ENCODE measurements around the gene SIAE.

SIAE gene, protein sequence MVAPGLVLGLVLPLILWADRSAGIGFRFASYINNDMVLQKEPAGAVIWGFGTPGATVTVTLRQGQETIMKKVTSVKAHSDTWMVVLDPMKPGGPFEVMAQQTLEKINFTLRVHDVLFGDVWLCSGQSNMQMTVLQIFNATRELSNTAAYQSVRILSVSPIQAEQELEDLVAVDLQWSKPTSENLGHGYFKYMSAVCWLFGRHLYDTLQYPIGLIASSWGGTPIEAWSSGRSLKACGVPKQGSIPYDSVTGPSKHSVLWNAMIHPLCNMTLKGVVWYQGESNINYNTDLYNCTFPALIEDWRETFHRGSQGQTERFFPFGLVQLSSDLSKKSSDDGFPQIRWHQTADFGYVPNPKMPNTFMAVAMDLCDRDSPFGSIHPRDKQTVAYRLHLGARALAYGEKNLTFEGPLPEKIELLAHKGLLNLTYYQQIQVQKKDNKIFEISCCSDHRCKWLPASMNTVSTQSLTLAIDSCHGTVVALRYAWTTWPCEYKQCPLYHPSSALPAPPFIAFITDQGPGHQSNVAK

GRCh38 chr11:124673333-124674167, at the start of gene SIAE, which contains the start of gene SPA17:
SIAE (minus strand) TSS chr11:124673739; CDS start chr11:124673708, 31 bp downstream.
SPA17 (plus strand) TSS chr11:124673904; CDS start chr11:124675265, 1,361 bp downstream.
- Mint-ChIP-seq H3K9me3 (no peaks in the 10 kb centered on the region), H3K27ac (peak within 1 kb of the TSS; percentile 98), H3K4me3 (peak within 1 kb of the TSS; percentile 91), H3K4me1 (peaks cover 12% of the 10 kb centered on the region), H3K36me3 (no peaks in the 10 kb centered on the region), H3K27me3 (no peaks in the 10 kb centered on the region)
- peak; percentile 85 for ATAC-seq (ENCODE audit: low read depth)
- peak; percentile 74 to 90 for DNase-seq (ENCODE audit: low spot score in 2 of 2)

GRCh38 chr11:124722176-124722575, 48.6 kb upstream of the SIAE start:
- peaks cover 38% of the 10 kb centered on the region for H3K27me3 Mint-ChIP-seq
- H3K27ac Mint-ChIP-seq, result no peak overlapping the region
- no peaks in the 10 kb centered on the region for H3K9me3 Mint-ChIP-seq
- H3K4me1 Mint-ChIP-seq, result peaks cover 25% of the 10 kb centered on the region
- DNase-seq (ENCODE audit: low spot score in 2 of 2), result no peak
- peaks cover 6% of the 10 kb centered on the region for H3K36me3 Mint-ChIP-seq
- ATAC-seq (ENCODE audit: low read depth), result no peak
- H3K4me3 Mint-ChIP-seq, result no peak overlapping the region

DNA sequence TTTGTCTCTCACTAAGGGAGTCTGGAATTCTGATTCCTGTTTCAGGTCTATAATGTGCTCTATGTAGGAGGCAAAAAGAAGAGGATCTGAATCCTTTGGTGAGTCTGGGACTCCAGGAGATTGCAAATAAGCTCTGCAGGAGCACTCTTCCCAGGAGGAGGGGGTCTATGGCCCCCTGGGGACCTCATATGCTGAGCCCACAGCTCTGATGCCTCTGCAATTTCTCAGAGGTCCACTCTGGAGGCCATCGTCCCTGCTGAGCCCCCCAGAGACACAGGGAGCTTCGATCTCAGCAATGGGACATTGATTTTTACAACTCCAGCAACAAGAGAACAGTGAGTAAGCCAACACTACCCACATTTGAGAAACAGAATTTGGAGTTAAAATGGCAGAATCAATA, 46.0 kb upstream of the SIAE start:
- H3K9me3 Mint-ChIP-seq, result no peaks in the 10 kb centered on the region
- peaks cover 6% of the 10 kb centered on the region for H3K36me3 Mint-ChIP-seq
- H3K27ac Mint-ChIP-seq, result no peak overlapping the region
- H3K27me3 Mint-ChIP-seq, result peaks cover 34% of the 10 kb centered on the region
- DNase-seq (ENCODE audit: low spot score in 2 of 2) (no peak), ATAC-seq (ENCODE audit: low read depth) (no peak)
- H3K4me1 Mint-ChIP-seq, result peaks cover 10% of the 10 kb centered on the region
- H3K4me3 Mint-ChIP-seq, result no peak overlapping the region

GRCh38 chr11:124718801-124719200, 45.3 kb upstream of the SIAE start:
- ATAC-seq (ENCODE audit: low read depth) (no peak), DNase-seq (ENCODE audit: low spot score in 2 of 2) (no peak)
- Mint-ChIP-seq H3K9me3 (no peaks in the 10 kb centered on the region), H3K4me3 (no peak overlapping the region), H3K36me3 (peaks cover 6% of the 10 kb centered on the region), H3K27ac (no peak overlapping the region), H3K27me3 (peaks cover 34% of the 10 kb centered on the region), H3K4me1 (peaks cover 10% of the 10 kb centered on the region)

DNA sequence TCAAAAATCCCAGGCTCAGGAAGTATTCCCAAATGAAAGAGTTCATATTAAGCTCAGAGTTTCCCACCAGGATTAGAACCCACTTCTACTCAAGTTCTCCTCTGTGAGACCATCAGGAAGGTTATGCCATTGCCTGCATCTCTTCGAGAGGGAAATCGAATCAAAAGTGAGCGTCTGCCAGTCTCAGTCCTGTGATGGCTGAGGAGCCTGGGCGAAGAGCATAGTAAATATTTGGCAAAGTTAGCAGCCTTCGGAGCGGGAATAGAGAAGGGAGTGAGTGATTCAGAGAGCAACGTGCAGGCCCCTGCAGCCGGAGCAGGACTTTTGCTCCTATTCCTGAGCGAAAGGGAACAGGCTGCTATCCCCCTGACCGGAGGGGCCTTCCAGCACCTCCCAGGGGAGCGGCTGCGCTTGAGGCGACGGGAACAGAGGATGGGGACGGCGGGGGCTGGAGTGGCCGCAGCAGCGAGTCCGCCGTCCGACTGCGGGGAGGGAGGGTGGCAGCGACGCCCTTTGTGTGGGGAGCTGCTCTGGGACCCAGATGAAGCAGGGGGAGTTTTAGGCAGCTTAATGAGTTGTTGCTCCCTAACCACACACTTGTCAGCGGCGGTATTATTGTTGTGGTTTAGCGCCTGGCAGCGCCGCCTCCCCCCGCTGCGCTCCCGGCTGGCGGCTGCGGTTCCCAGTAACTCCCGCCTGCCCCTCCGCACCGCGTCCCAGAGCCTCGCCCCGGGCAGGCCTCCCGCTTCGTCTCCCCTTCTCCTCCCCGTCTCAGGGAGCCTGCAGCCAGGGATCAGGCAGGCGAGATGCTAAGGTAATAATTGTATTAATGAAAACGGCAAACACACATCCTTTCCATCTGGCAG, 44.5 kb upstream of the SIAE start:
- Mint-ChIP-seq H3K4me3 (peak overlapping the region; percentile 69), H3K27me3 (peaks cover 30% of the 10 kb centered on the region), H3K36me3 (peaks cover 6% of the 10 kb centered on the region), H3K4me1 (peaks cover 10% of the 10 kb centered on the region), H3K9me3 (no peaks in the 10 kb centered on the region), H3K27ac (no peak overlapping the region)
- DNase-seq (ENCODE audit: low spot score in 2 of 2) (no peak), ATAC-seq (ENCODE audit: low read depth) (peak; percentile 53)

DNA sequence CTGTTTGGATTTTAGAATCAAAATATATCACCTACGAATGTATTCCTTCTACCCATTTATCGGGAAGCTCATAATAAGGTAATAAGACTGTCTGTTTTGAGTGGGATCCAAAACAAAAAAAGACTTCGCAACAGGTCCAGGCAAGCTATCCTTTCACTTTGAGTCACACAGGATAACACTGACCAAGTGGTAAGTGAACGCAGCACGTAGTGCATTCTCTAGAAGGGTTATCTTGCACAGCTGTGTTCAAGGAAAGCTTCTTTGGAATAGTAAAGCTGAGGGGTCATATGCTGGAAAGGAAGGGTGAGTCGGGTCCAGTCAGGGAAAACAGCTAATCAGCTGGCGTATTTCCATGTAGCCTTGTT, 43.9 kb upstream of the SIAE start:
- DNase-seq (ENCODE audit: low spot score in 2 of 2) (no peak), ATAC-seq (ENCODE audit: low read depth) (no peak)
- Mint-ChIP-seq H3K4me3 (peak overlapping the region; percentile 69), H3K27ac (no peak overlapping the region), H3K9me3 (no peaks in the 10 kb centered on the region), H3K36me3 (peaks cover 2% of the 10 kb centered on the region), H3K27me3 (peaks cover 24% of the 10 kb centered on the region), H3K4me1 (peaks cover 10% of the 10 kb centered on the region)

DNA sequence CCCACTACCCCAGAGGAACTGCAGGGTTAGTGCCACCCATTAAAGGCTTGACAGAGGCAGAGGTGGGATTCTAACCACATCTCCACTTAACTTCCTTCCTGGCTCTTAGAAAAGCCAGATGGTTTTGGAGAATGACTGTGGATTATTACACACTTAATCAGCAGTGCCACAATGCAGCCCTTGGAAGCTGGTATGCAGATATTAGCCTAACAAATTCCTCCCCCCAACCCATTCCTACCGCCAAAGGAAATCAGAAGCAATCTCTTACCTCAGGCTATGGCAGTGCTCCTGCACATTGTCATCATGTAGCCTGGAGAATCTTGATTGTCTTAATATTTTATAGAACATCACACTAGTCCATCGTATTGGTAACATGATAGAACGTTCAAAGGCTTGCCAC, 43.1 kb upstream of the SIAE start:
- Mint-ChIP-seq H3K4me1 (peaks cover 10% of the 10 kb centered on the region), H3K27me3 (peaks cover 20% of the 10 kb centered on the region), H3K9me3 (no peaks in the 10 kb centered on the region), H3K36me3 (peaks cover 2% of the 10 kb centered on the region), H3K27ac (no peak overlapping the region), H3K4me3 (no peak overlapping the region)
- no peak for DNase-seq (ENCODE audit: low spot score in 2 of 2)
- ATAC-seq (ENCODE audit: low read depth), result no peak

DNA sequence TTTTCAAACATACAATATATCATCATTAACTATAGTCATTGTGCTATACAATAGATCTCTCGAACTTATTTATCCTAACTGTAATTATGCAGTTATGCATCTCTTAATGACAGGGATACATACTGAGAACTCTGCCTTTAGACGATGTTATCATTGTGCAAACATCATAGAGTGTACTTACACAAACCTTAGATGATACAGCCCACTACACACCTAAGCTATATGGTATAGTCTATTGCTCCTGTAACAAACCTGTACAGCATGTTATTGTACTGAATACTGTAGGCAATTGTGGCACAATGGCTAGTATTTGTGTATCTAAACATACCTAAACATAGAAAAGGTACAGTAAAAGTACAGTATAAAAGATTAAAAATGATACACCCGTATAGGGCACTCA, 38.9 kb upstream of the SIAE start:
- no peak overlapping the region for H3K27ac Mint-ChIP-seq
- H3K4me1 Mint-ChIP-seq, result peaks cover under 1% of the 10 kb centered on the region
- H3K9me3 Mint-ChIP-seq, result peaks cover 5% of the 10 kb centered on the region
- peaks cover 8% of the 10 kb centered on the region for H3K27me3 Mint-ChIP-seq
- H3K4me3 Mint-ChIP-seq, result no peak overlapping the region
- ATAC-seq (ENCODE audit: low read depth) (no peak), DNase-seq (ENCODE audit: low spot score in 2 of 2) (no peak)
- peaks cover 9% of the 10 kb centered on the region for H3K36me3 Mint-ChIP-seq

GRCh38 chr11:124707829-124708228, 34.3 kb upstream of the SIAE start:
- DNase-seq (ENCODE audit: low spot score in 2 of 2) (no peak), ATAC-seq (ENCODE audit: low read depth) (no peak)
- Mint-ChIP-seq H3K9me3 (peaks cover 8% of the 10 kb centered on the region), H3K4me1 (no peaks in the 10 kb centered on the region), H3K27ac (no peak overlapping the region), H3K36me3 (peaks cover 20% of the 10 kb centered on the region), H3K27me3 (peaks cover 4% of the 10 kb centered on the region), H3K4me3 (no peak overlapping the region)

GRCh38 chr11:124700028-124700427, 26.5 kb upstream of the SIAE start:
- DNase-seq (ENCODE audit: low spot score in 2 of 2), result no peak
- Mint-ChIP-seq H3K27me3 (peaks cover 8% of the 10 kb centered on the region), H3K4me1 (peaks cover 2% of the 10 kb centered on the region), H3K9me3 (peaks cover 10% of the 10 kb centered on the region), H3K4me3 (no peak overlapping the region), H3K36me3 (peaks cover 7% of the 10 kb centered on the region), H3K27ac (no peak overlapping the region)
- no peak for ATAC-seq (ENCODE audit: low read depth)

GRCh38 chr11:124699547-124699946, 26.0 kb upstream of the SIAE start:
- Mint-ChIP-seq H3K27me3 (peaks cover 8% of the 10 kb centered on the region), H3K36me3 (peaks cover 7% of the 10 kb centered on the region), H3K27ac (no peak overlapping the region), H3K9me3 (peaks cover 10% of the 10 kb centered on the region), H3K4me1 (peaks cover 2% of the 10 kb centered on the region), H3K4me3 (no peak overlapping the region)
- DNase-seq (ENCODE audit: low spot score in 2 of 2), result no peak
- ATAC-seq (ENCODE audit: low read depth), result no peak

- no peaks in the 10 kb centered on the region for H3K36me3 Mint-ChIP-seq
- H3K27me3 Mint-ChIP-seq, result no peaks in the 10 kb centered on the region
- H3K4me1 Mint-ChIP-seq, result no peaks in the 10 kb centered on the region
- H3K9me3 Mint-ChIP-seq, result no peaks in the 10 kb centered on the region
- no peak for ATAC-seq (ENCODE audit: low read depth)
- no peak for DNase-seq (ENCODE audit: low spot score in 2 of 2)
- H3K27ac Mint-ChIP-seq, result no peak overlapping the region
- no peak overlapping the region for H3K4me3 Mint-ChIP-seq
Observed at GRCh38 chr11:124693142-124693541, 19.6 kb upstream of the SIAE start.

DNA sequence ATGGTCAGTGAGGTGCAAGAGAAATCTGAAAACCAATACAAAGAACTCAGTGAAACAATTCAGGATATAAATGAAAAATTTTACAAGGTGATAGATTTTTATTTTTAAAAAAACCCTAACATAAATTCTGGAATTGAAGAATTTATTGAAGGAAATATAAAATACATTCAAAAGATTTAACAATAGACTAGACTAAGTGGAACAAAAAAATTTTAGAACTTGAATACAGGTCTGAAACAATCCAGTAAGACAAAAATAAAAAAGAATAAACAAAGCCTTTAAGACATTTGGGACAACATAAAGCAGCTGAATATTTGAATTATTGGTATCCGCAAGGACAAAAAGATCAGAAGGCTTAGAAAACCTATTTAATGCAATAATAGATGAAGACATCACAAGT, 8.9 kb upstream of the SIAE start:
- no peak for DNase-seq (ENCODE audit: low spot score in 2 of 2)
- Mint-ChIP-seq H3K4me1 (no peaks in the 10 kb centered on the region), H3K27ac (no peak overlapping the region), H3K36me3 (peaks cover 17% of the 10 kb centered on the region), H3K9me3 (peaks cover 13% of the 10 kb centered on the region), H3K27me3 (peaks cover 1% of the 10 kb centered on the region), H3K4me3 (no peak overlapping the region)
- ATAC-seq (ENCODE audit: low read depth), result no peak
